SK-N-MC (cell line): ENCODE results near the gene LMO2.

Experiments used
- EZH2 ChIP-seq: fragments of 200-600 bp; sonication (generic); IDR thresholded peaks from one replicate; pipeline ENCODE4 v1.6.1; 2017; ENCODE audit warnings: antibody characterized with exemption
- POLR2AphosphoS5 ChIP-seq: IDR thresholded peaks from 2 replicates; pipeline ENCODE4 v1.6.1; 2012; ENCODE audit warnings: mild to moderate bottlenecking, low read depth, low read length, borderline replicate concordance

DNA sequence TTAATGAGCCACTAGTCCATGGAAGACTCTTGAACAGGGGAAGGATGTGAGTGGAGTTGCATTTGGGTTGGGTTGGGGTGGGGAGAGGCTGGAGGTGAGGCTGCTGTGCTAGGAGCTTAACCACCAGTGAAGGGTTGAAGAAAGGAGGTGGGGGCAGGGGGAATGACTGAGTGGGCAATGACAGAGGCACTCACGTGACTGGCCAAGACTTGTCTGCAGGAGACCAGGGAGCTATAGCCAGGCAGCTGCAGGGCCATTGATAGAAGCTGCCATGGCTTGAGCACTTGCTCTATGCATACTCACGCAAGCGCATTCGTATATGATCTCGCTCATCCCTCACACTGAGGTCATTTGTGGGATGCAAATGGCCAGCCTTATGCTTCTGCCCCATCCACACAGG lies 4.0 kb downstream of the LMO2 start:
- no peak for TF ChIP-seq EZH2
- TF ChIP-seq POLR2AphosphoS5 = no peak
